HepG2 (cell line): Measurements from ENCODE around the gene PDLIM7. TPM values are rescaled to one million over a fixed set of nuclear protein-coding genes. Genes with fewer than 3 reads are reported as not detected.

ENCODE experiments used
- ARID4A ChIP-seq: sonication (generic); formaldehyde crosslinking; IDR thresholded peaks from 2 replicates; pipeline ENCODE4 v1.5.0; 2020; ENCODE audit warnings: mild to moderate bottlenecking, missing genetic modification reagents, borderline replicate concordance
- ATF7 ChIP-seq, 2 experiments: fragments of 450-650 bp in 1 of 2; sonication (generic) in 1 of 2; formaldehyde crosslinking in 1 of 2; IDR thresholded peaks; 2 replicates each; pipeline versions ENCODE4 v1.4.0 to v1.6.1; 2016 to 2020; ENCODE audit warnings: antibody characterized with exemption in 1 of 2, mild to moderate bottlenecking in 1 of 2, missing genetic modification reagents in 1 of 2
- ETV6 ChIP-seq: sonication (generic); formaldehyde crosslinking; conservative IDR thresholded peaks from 2 replicates; pipeline ENCODE4 v1.4.0; 2020; ENCODE audit warnings: missing genetic modification reagents
- FOXA3 ChIP-seq: IDR thresholded peaks from 2 replicates; pipeline ENCODE4 v1.6.1; 2016; ENCODE audit warnings: missing genetic modification reagents, missing compliant biosample characterization
- FOXK2 ChIP-seq: fragments of 450-650 bp; IDR thresholded peaks from 2 replicates; pipeline ENCODE4 v1.6.1; 2016
- GLI4 ChIP-seq: sonication (generic); formaldehyde crosslinking; IDR thresholded peaks from 2 replicates; pipeline ENCODE4 v1.5.1; 2020; ENCODE audit warnings: missing genetic modification reagents, mild to moderate bottlenecking, moderate library complexity, borderline replicate concordance
- KLF9 ChIP-seq: IDR thresholded peaks from 2 replicates; pipeline ENCODE4 v1.6.1; 2016; ENCODE audit warnings: low read depth
- MED1 ChIP-seq: sonication (generic); formaldehyde crosslinking; IDR thresholded peaks from 2 replicates; pipeline ENCODE4 v1.4.0; 2020; ENCODE audit warnings: missing genetic modification reagents
- MTA1 ChIP-seq: sonication (generic); formaldehyde crosslinking; IDR thresholded peaks from 2 replicates; pipeline ENCODE4 v1.4.0; 2020; ENCODE audit warnings: missing genetic modification reagents, mild to moderate bottlenecking, borderline replicate concordance
- NR2C2 ChIP-seq: sonication (generic); formaldehyde crosslinking; IDR thresholded peaks from 2 replicates; pipeline ENCODE4 v1.4.0; 2020; ENCODE audit warnings: missing genetic modification reagents, mild to moderate bottlenecking, moderate library complexity, borderline replicate concordance
- NR2F6 ChIP-seq, 2 experiments: IDR thresholded peaks; 2 replicates each; pipeline ENCODE4 v1.6.1; 2016; ENCODE audit warnings: antibody characterized with exemption in 1 of 2, mild to moderate bottlenecking in 1 of 2
- PBX2 ChIP-seq: IDR thresholded peaks from 2 replicates; pipeline ENCODE4 v1.6.1; 2016; ENCODE audit warnings: control low read depth
- POLR2AphosphoS5 ChIP-seq: IDR thresholded peaks from 2 replicates; pipeline ENCODE4 v1.6.1; 2012; ENCODE audit warnings: low read depth, low read length
- SMAD1 ChIP-seq: sonication (generic); formaldehyde crosslinking; IDR thresholded peaks from 2 replicates; pipeline ENCODE4 v1.4.0; 2020; ENCODE audit warnings: missing genetic modification reagents, low read depth, mild to moderate bottlenecking, borderline replicate concordance
- SOX6 ChIP-seq, 2 experiments: fragments of 450-650 bp in 1 of 2; sonication (generic) in 1 of 2; formaldehyde crosslinking in 1 of 2; IDR thresholded peaks; 2 replicates each; pipeline versions ENCODE4 v1.4.0 to v1.6.1; 2017 to 2020; ENCODE audit warnings: antibody characterized with exemption in 1 of 2, mild to moderate bottlenecking in 1 of 2, missing genetic modification reagents in 1 of 2
- SP1 ChIP-seq, 2 experiments: fragments of 450-650 bp in 1 of 2; sonication (generic) in 1 of 2; formaldehyde crosslinking in 1 of 2; IDR thresholded peaks; 2 replicates each; pipeline versions ENCODE4 v1.4.0 to v1.6.1; 2016 to 2020; ENCODE audit warnings: missing genetic modification reagents in 1 of 2
- SSRP1 ChIP-seq: IDR thresholded peaks from 2 replicates; pipeline ENCODE4 v1.6.1; 2016; ENCODE audit warnings: control low read depth
- TCF12 ChIP-seq, 2 experiments: fragments of 450-650 bp in 1 of 2; sonication (generic) in 1 of 2; formaldehyde crosslinking in 1 of 2; IDR thresholded peaks; 2 replicates each; pipeline versions ENCODE4 v1.6.1 to v1.8.0; 2017 to 2022; ENCODE audit warnings: antibody characterized with exemption in 1 of 2, mild to moderate bottlenecking in 1 of 2, missing genetic modification reagents in 1 of 2, moderate library complexity in 1 of 2
- ZEB1 ChIP-seq: IDR thresholded peaks from 2 replicates; pipeline ENCODE4 v1.6.1; 2012; ENCODE audit warnings: mild to moderate bottlenecking, low read depth, inconsistent platforms; ENCODE audit not compliant: insufficient replicate concordance
- ZNF329 ChIP-seq: sonication (generic); formaldehyde crosslinking; IDR thresholded peaks from 2 replicates; pipeline ENCODE4 v1.9.0; 2021; ENCODE audit warnings: low read depth, mild to moderate bottlenecking, missing genetic modification reagents
- ZNF597 ChIP-seq: sonication (generic); formaldehyde crosslinking; IDR thresholded peaks from 2 replicates; pipeline ENCODE4 v1.5.0; 2020; ENCODE audit warnings: missing genetic modification reagents
- ZNF605 ChIP-seq: sonication (generic); formaldehyde crosslinking; IDR thresholded peaks from 2 replicates; pipeline ENCODE4 v1.8.0; 2022; ENCODE audit warnings: mild to moderate bottlenecking, missing genetic modification reagents
- polyA plus RNA-seq, 8 experiments: library from polyadenylated mRNA; depleted of rRNA in 3 of 8; stranded (reverse) in 7 of 8; unstranded in 1 of 8; fragments of >200 nt; fragmentation: Illumina TruSeq in 4 of 8; extraction: Trizol in 4 of 8; gene quantifications; 2 replicates each; pipeline versions ENCODE4 v1.2.1 to v1.2.3, GENCODE V29; 2011 to 2016; ENCODE audit warnings: low read depth in 4 of 8, missing spikeins in 1 of 8, mixed read lengths in 1 of 8; ENCODE audit not compliant: insufficient read depth in 1 of 8
- total RNA-seq, 5 experiments: library from RNA; depleted of rRNA; stranded (reverse); fragments of >200 nt; fragmentation: Illumina TruSeq; extraction: Trizol; gene quantifications; 2 replicates each; pipeline ENCODE4 v1.2.3, GENCODE V29; 2016; ENCODE audit warnings: low read depth in 1 of 5

Gene PDLIM7
- total and polyA plus RNA-seq, 2 of the 13 experiments (the other 11 are each of a cell fraction or from before 2014, with no cell fraction given), result 21.1 to 31.3 TPM

GRCh38 chr5:177477701-177478477, 19.5 kb downstream of the PDLIM7 start (continued):
- TF ChIP-seq NR2F6 (IDR thresholded peaks at IDR 0.05) (0 out of 2 replicates have a peak, but pooled peaks have one; percentile 14), NR2F6 (CRISPR knock-in tag; IDR thresholded peaks at IDR 0.05) (no peak), ZNF605 (no peak), MTA1 (CRISPR knock-in tag) (0 out of 2 replicates have a peak, but pooled peaks have one; percentile 44), ZNF597 (CRISPR knock-in tag) (no peak), ZEB1 (no peak), SSRP1 (CRISPR knock-in tag) (0 out of 2 replicates have a peak, but pooled peaks have one; percentile 40), ATF7 (IDR thresholded peaks at IDR 0.05) (no peak), ATF7 (CRISPR knock-in tag; IDR thresholded peaks at IDR 0.05) (no peak), KLF9 (CRISPR knock-in tag) (no peak), FOXA3 (CRISPR knock-in tag) (peak; percentile 14; the same call in 1 of the 2 replicates), GLI4 (CRISPR knock-in tag) (no peak), ETV6 (no peak), SMAD1 (CRISPR knock-in tag) (no peak), TCF12 (IDR thresholded peaks at IDR 0.05) (no peak), TCF12 (CRISPR knock-in tag; IDR thresholded peaks at IDR 0.05) (no peak), SOX6 (IDR thresholded peaks at IDR 0.05) (no peak), SOX6 (CRISPR knock-in tag; IDR thresholded peaks at IDR 0.05) (0 out of 2 replicates have a peak, but pooled peaks have one; percentile 23), ARID4A (CRISPR knock-in tag) (peak; percentile 34; the same call in 1 of the 2 replicates), SP1 (IDR thresholded peaks at IDR 0.05) (no peak), SP1 (CRISPR knock-in tag; IDR thresholded peaks at IDR 0.05) (0 out of 2 replicates have a peak, but pooled peaks have one; percentile 9), FOXK2 (no peak), POLR2AphosphoS5 (no peak), PBX2 (CRISPR knock-in tag) (0 out of 2 replicates have a peak, but pooled peaks have one; percentile 2), MED1 (CRISPR knock-in tag) (0 out of 2 replicates have a peak, but pooled peaks have one; percentile 14), NR2C2 (CRISPR knock-in tag) (no peak), ZNF329 (CRISPR knock-in tag) (0 out of 2 replicates have a peak, but pooled peaks have one; percentile 3)
